ENCODE results near the gene APBA1. TPM values are rescaled to one million over a fixed set of nuclear protein-coding genes. Genes with fewer than 3 reads are reported as not detected.

APBA1 gene
- total RNA-seq, 4 donors from 2014 or later = 3.6 to 11.7 (median 8.0) TPM

GRCh38 chr9:69535286-69535832 lies 136.8 kb downstream of the APBA1 start:
- no peak overlapping the region for H3K4me3 ChIP-seq
- H3K36me3 ChIP-seq = no peaks in the 10 kb centered on the region
- peak overlapping the region in 1 of 2 donors; percentile 11 for H3K27ac ChIP-seq
- no peaks in the 10 kb centered on the region for H3K4me1 ChIP-seq
- TF ChIP-seq POLR2A (IDR thresholded peaks at IDR 0.05) (no peak), CTCF (IDR thresholded peaks at IDR 0.05) (no peak)
- no peaks in the 10 kb centered on the region for H3K27me3 ChIP-seq
- intact Hi-C loops (cut with DNase I; ENCODE audit: low total_unique reads) = no loop called here
- DNase-seq = no peak
- no peaks in the 10 kb centered on the region for H3K9me3 ChIP-seq

GRCh38 chr9:69532396-69532795 lies 139.8 kb downstream of the APBA1 start:
- H3K27me3 ChIP-seq = no peaks in the 10 kb centered on the region
- intact Hi-C loops (cut with DNase I; ENCODE audit: low total_unique reads) = no loop called here
- H3K4me1 ChIP-seq = no peaks in the 10 kb centered on the region
- no peaks in the 10 kb centered on the region for H3K36me3 ChIP-seq
- no peak for TF ChIP-seq POLR2A (IDR thresholded peaks at IDR 0.05)
- TF ChIP-seq CTCF (IDR thresholded peaks at IDR 0.05) = no peak
- no peak overlapping the region for H3K4me3 ChIP-seq
- H3K27ac ChIP-seq = no peak overlapping the region
- no peak for DNase-seq
- no peaks in the 10 kb centered on the region for H3K9me3 ChIP-seq

GRCh38 chr9:69527454-69527853 lies 144.7 kb downstream of the APBA1 start:
- TF ChIP-seq POLR2A (IDR thresholded peaks at IDR 0.05) = no peak
- no peak for TF ChIP-seq CTCF (IDR thresholded peaks at IDR 0.05)
- no peak overlapping the region for H3K27ac ChIP-seq
- no peak for DNase-seq
- no peaks in the 10 kb centered on the region for H3K4me1 ChIP-seq
- H3K27me3 ChIP-seq = no peaks in the 10 kb centered on the region
- no peaks in the 10 kb centered on the region for H3K36me3 ChIP-seq
- intact Hi-C loops (cut with DNase I; ENCODE audit: low total_unique reads) = no loop called here
- no peaks in the 10 kb centered on the region for H3K9me3 ChIP-seq
- H3K4me3 ChIP-seq = no peak overlapping the region

- no peak overlapping the region for H3K27ac ChIP-seq
- TF ChIP-seq CTCF (IDR thresholded peaks at IDR 0.05) (no peak), POLR2A (IDR thresholded peaks at IDR 0.05) (no peak)
- intact Hi-C loops (cut with DNase I; ENCODE audit: low total_unique reads) = no loop called here
- no peak for DNase-seq
- H3K4me3 ChIP-seq = no peak overlapping the region
- no peaks in the 10 kb centered on the region for H3K4me1 ChIP-seq
- H3K36me3 ChIP-seq = no peaks in the 10 kb centered on the region
- no peaks in the 10 kb centered on the region for H3K27me3 ChIP-seq
- H3K9me3 ChIP-seq = no peaks in the 10 kb centered on the region
Measured at GRCh38 chr9:69526699-69527098, 145.5 kb downstream of the APBA1 start.

GRCh38 chr9:69519470-69520240 lies 152.5 kb downstream of the APBA1 start:
- no peaks in the 10 kb centered on the region for H3K27me3 ChIP-seq
- H3K27ac ChIP-seq = no peak overlapping the region
- H3K9me3 ChIP-seq = no peaks in the 10 kb centered on the region
- intact Hi-C loops (cut with DNase I; ENCODE audit: low total_unique reads) = no loop called here
- H3K4me3 ChIP-seq = no peak overlapping the region
- no peaks in the 10 kb centered on the region for H3K36me3 ChIP-seq
- no peak for DNase-seq
- no peaks in the 10 kb centered on the region for H3K4me1 ChIP-seq
- TF ChIP-seq CTCF (IDR thresholded peaks at IDR 0.05) = no peak
- no peak for TF ChIP-seq POLR2A (IDR thresholded peaks at IDR 0.05)
